ENCODE data around the gene CD36.

Gene CD36

GRCh38 chr7:80611353-80611752, 27.1 kb upstream of the CD36 start:
- peaks cover 22% of the 10 kb centered on the region for H3K9me3 Mint-ChIP-seq
- H3K27ac Mint-ChIP-seq (ENCODE audit: low read depth), result no peak overlapping the region
- no peaks in the 10 kb centered on the region for H3K4me1 Mint-ChIP-seq
- ATAC-seq (replicated peaks; ENCODE audit: extremely low read depth, poor library complexity, severe bottlenecking) (no peak), DNase-seq (ENCODE audit: low spot score in 2 of 2) (no peak)
- no peaks in the 10 kb centered on the region for H3K27me3 Mint-ChIP-seq
- no peaks in the 10 kb centered on the region for H3K36me3 Mint-ChIP-seq (ENCODE audit: insufficient read depth)
- H3K4me3 Mint-ChIP-seq, result no peak overlapping the region

- H3K27ac Mint-ChIP-seq (ENCODE audit: low read depth), result no peak overlapping the region
- DNase-seq (ENCODE audit: low spot score in 2 of 2), result no peak
- no peaks in the 10 kb centered on the region for H3K36me3 Mint-ChIP-seq (ENCODE audit: insufficient read depth)
- H3K4me1 Mint-ChIP-seq, result no peaks in the 10 kb centered on the region
- no peaks in the 10 kb centered on the region for H3K27me3 Mint-ChIP-seq
- no peak overlapping the region for H3K4me3 Mint-ChIP-seq
- H3K9me3 Mint-ChIP-seq, result peaks cover 19% of the 10 kb centered on the region
- no peak for ATAC-seq (replicated peaks; ENCODE audit: extremely low read depth, poor library complexity, severe bottlenecking)
These were observed 26.7 kb upstream of the CD36 start for GRCh38 chr7:80611779-80612178.

GRCh38 chr7:80612880-80613279, 25.6 kb upstream of the CD36 start:
- DNase-seq (ENCODE audit: low spot score in 2 of 2), result no peak
- Mint-ChIP-seq H3K4me3 (no peak overlapping the region), H3K4me1 (no peaks in the 10 kb centered on the region), H3K9me3 (peaks cover 19% of the 10 kb centered on the region), H3K27ac (ENCODE audit: low read depth) (no peak overlapping the region), H3K27me3 (no peaks in the 10 kb centered on the region), H3K36me3 (ENCODE audit: insufficient read depth) (no peaks in the 10 kb centered on the region)
- ATAC-seq (replicated peaks; ENCODE audit: extremely low read depth, poor library complexity, severe bottlenecking), result no peak

GRCh38 chr7:80613519-80613918, 24.9 kb upstream of the CD36 start:
- H3K36me3 Mint-ChIP-seq (ENCODE audit: insufficient read depth), result no peaks in the 10 kb centered on the region
- peaks cover 22% of the 10 kb centered on the region for H3K9me3 Mint-ChIP-seq
- no peaks in the 10 kb centered on the region for H3K4me1 Mint-ChIP-seq
- ATAC-seq (replicated peaks; ENCODE audit: extremely low read depth, poor library complexity, severe bottlenecking) (no peak), DNase-seq (ENCODE audit: low spot score in 2 of 2) (no peak)
- H3K27me3 Mint-ChIP-seq, result no peaks in the 10 kb centered on the region
- no peak overlapping the region for H3K27ac Mint-ChIP-seq (ENCODE audit: low read depth)
- H3K4me3 Mint-ChIP-seq, result no peak overlapping the region

- peaks cover 25% of the 10 kb centered on the region for H3K9me3 Mint-ChIP-seq
- DNase-seq (ENCODE audit: low spot score in 2 of 2), result no peak
- no peaks in the 10 kb centered on the region for H3K36me3 Mint-ChIP-seq (ENCODE audit: insufficient read depth)
- no peak overlapping the region for H3K4me3 Mint-ChIP-seq
- H3K27ac Mint-ChIP-seq (ENCODE audit: low read depth), result no peak overlapping the region
- no peaks in the 10 kb centered on the region for H3K27me3 Mint-ChIP-seq
- no peaks in the 10 kb centered on the region for H3K4me1 Mint-ChIP-seq
- ATAC-seq (replicated peaks; ENCODE audit: extremely low read depth, poor library complexity, severe bottlenecking), result no peak
These were observed 23.6 kb upstream of the CD36 start for GRCh38 chr7:80614851-80615271.

- no peak for DNase-seq (ENCODE audit: low spot score in 2 of 2)
- H3K9me3 Mint-ChIP-seq, result peaks cover 18% of the 10 kb centered on the region
These were observed 20.3 kb upstream of the CD36 start for GRCh38 chr7:80618096-80618495.

GRCh38 chr7:80619741-80620140, 18.7 kb upstream of the CD36 start:
- H3K27ac Mint-ChIP-seq (ENCODE audit: low read depth), result no peak overlapping the region
- ATAC-seq (replicated peaks; ENCODE audit: extremely low read depth, poor library complexity, severe bottlenecking) (no peak), DNase-seq (ENCODE audit: low spot score in 2 of 2) (no peak)
- H3K27me3 Mint-ChIP-seq, result no peaks in the 10 kb centered on the region
- no peak overlapping the region for H3K4me3 Mint-ChIP-seq
- peaks cover 1% of the 10 kb centered on the region for H3K36me3 Mint-ChIP-seq (ENCODE audit: insufficient read depth)
- H3K4me1 Mint-ChIP-seq, result no peaks in the 10 kb centered on the region
- H3K9me3 Mint-ChIP-seq, result peaks cover 14% of the 10 kb centered on the region

More at GRCh38 chr7:80618096-80618495, 20.3 kb upstream of the CD36 start:
- no peaks in the 10 kb centered on the region for H3K27me3 Mint-ChIP-seq
- no peak overlapping the region for H3K27ac Mint-ChIP-seq (ENCODE audit: low read depth)
- H3K4me1 Mint-ChIP-seq, result no peaks in the 10 kb centered on the region
- ATAC-seq (replicated peaks; ENCODE audit: extremely low read depth, poor library complexity, severe bottlenecking), result no peak
- peaks cover 1% of the 10 kb centered on the region for H3K36me3 Mint-ChIP-seq (ENCODE audit: insufficient read depth)
- H3K4me3 Mint-ChIP-seq, result no peak overlapping the region

- no peaks in the 10 kb centered on the region for H3K4me1 Mint-ChIP-seq
These were observed 15.9 kb upstream of the CD36 start for GRCh38 chr7:80622541-80622940.

GRCh38 chr7:80623503-80624252, 14.8 kb upstream of the CD36 start:
- ATAC-seq (replicated peaks; ENCODE audit: extremely low read depth, poor library complexity, severe bottlenecking), result no peak
- H3K27ac Mint-ChIP-seq (ENCODE audit: low read depth), result no peak overlapping the region
- H3K4me3 Mint-ChIP-seq, result no peak overlapping the region
- H3K27me3 Mint-ChIP-seq, result no peaks in the 10 kb centered on the region
- H3K4me1 Mint-ChIP-seq, result no peaks in the 10 kb centered on the region
- DNase-seq (ENCODE audit: low spot score in 2 of 2), result no peak
- H3K9me3 Mint-ChIP-seq, result peaks cover 5% of the 10 kb centered on the region
- peaks cover 1% of the 10 kb centered on the region for H3K36me3 Mint-ChIP-seq (ENCODE audit: insufficient read depth)

More at GRCh38 chr7:80622541-80622940, 15.9 kb upstream of the CD36 start:
- ATAC-seq (replicated peaks; ENCODE audit: extremely low read depth, poor library complexity, severe bottlenecking) (no peak), DNase-seq (ENCODE audit: low spot score in 2 of 2) (no peak)
- no peaks in the 10 kb centered on the region for H3K27me3 Mint-ChIP-seq
- H3K4me3 Mint-ChIP-seq, result no peak overlapping the region
- H3K36me3 Mint-ChIP-seq (ENCODE audit: insufficient read depth), result peaks cover 1% of the 10 kb centered on the region
- H3K27ac Mint-ChIP-seq (ENCODE audit: low read depth), result no peak overlapping the region
- H3K9me3 Mint-ChIP-seq, result peaks cover 5% of the 10 kb centered on the region

GRCh38 chr7:80624763-80625162, 13.7 kb upstream of the CD36 start:
- no peak for DNase-seq (ENCODE audit: low spot score in 2 of 2)
- H3K4me3 Mint-ChIP-seq, result no peak overlapping the region
- H3K9me3 Mint-ChIP-seq, result peaks cover 10% of the 10 kb centered on the region
- H3K36me3 Mint-ChIP-seq (ENCODE audit: insufficient read depth), result peaks cover 1% of the 10 kb centered on the region
- no peaks in the 10 kb centered on the region for H3K4me1 Mint-ChIP-seq
- no peaks in the 10 kb centered on the region for H3K27me3 Mint-ChIP-seq
- no peak for ATAC-seq (replicated peaks; ENCODE audit: extremely low read depth, poor library complexity, severe bottlenecking)
- H3K27ac Mint-ChIP-seq (ENCODE audit: low read depth), result no peak overlapping the region

GRCh38 chr7:80629023-80629422, 9.4 kb upstream of the CD36 start:
- Mint-ChIP-seq H3K27me3 (no peaks in the 10 kb centered on the region), H3K9me3 (peaks cover 10% of the 10 kb centered on the region), H3K4me1 (no peaks in the 10 kb centered on the region), H3K27ac (ENCODE audit: low read depth) (no peak overlapping the region), H3K4me3 (no peak overlapping the region), H3K36me3 (ENCODE audit: insufficient read depth) (peaks cover 2% of the 10 kb centered on the region)
- ATAC-seq (replicated peaks; ENCODE audit: extremely low read depth, poor library complexity, severe bottlenecking), result no peak
- DNase-seq (ENCODE audit: low spot score in 2 of 2), result no peak

- no peaks in the 10 kb centered on the region for H3K27me3 Mint-ChIP-seq
These were observed 7.6 kb upstream of the CD36 start for GRCh38 chr7:80630608-80631405.

GRCh38 chr7:80631421-80631820, 7.0 kb upstream of the CD36 start:
- Mint-ChIP-seq H3K4me1 (no peaks in the 10 kb centered on the region), H3K9me3 (peaks cover 10% of the 10 kb centered on the region), H3K27ac (ENCODE audit: low read depth) (no peak overlapping the region), H3K36me3 (ENCODE audit: insufficient read depth) (peaks cover 2% of the 10 kb centered on the region), H3K27me3 (no peaks in the 10 kb centered on the region), H3K4me3 (no peak overlapping the region)
- DNase-seq (ENCODE audit: low spot score in 2 of 2) (no peak), ATAC-seq (replicated peaks; ENCODE audit: extremely low read depth, poor library complexity, severe bottlenecking) (no peak)

More at GRCh38 chr7:80630608-80631405, 7.6 kb upstream of the CD36 start:
- no peak overlapping the region for H3K27ac Mint-ChIP-seq (ENCODE audit: low read depth)
- H3K4me3 Mint-ChIP-seq, result no peak overlapping the region
- peaks cover 2% of the 10 kb centered on the region for H3K36me3 Mint-ChIP-seq (ENCODE audit: insufficient read depth)
- DNase-seq (ENCODE audit: low spot score in 2 of 2) (no peak), ATAC-seq (replicated peaks; ENCODE audit: extremely low read depth, poor library complexity, severe bottlenecking) (no peak)
- peaks cover 10% of the 10 kb centered on the region for H3K9me3 Mint-ChIP-seq
- H3K4me1 Mint-ChIP-seq, result no peaks in the 10 kb centered on the region

Measured in central memory CD8-positive, alpha-beta T cell (primary cell).